Fibroblast of mammary gland (primary cell): ENCODE results near the gene ST3GAL4.
"Not testable (repeated sequence)": the region's sequence is repeated elsewhere in the genome, so short reads cannot be mapped to it uniquely, and the experiment has no call there.

Source experiments
- DNase-seq: peaks from one replicate; pipeline ENCODE4 v3.0.0-alpha.2; 2010; ENCODE audit warnings: low read depth
- H3K4me3 ChIP-seq: 2 replicates; pipeline ENCODE4 v1.5.1; 2011; ENCODE audit warnings: low read depth, mild to moderate bottlenecking, low read length, moderate library complexity; ENCODE audit not compliant: control insufficient read depth
- TF ChIP-seq, protein P1 (sequence below): conservative IDR thresholded peaks from 2 replicates; pipeline ENCODE4 v1.5.1; 2011; ENCODE audit warnings: low read depth, low read length, inconsistent platforms; ENCODE audit not compliant: control insufficient read depth, insufficient read depth

ST3GAL4 gene

DNA sequence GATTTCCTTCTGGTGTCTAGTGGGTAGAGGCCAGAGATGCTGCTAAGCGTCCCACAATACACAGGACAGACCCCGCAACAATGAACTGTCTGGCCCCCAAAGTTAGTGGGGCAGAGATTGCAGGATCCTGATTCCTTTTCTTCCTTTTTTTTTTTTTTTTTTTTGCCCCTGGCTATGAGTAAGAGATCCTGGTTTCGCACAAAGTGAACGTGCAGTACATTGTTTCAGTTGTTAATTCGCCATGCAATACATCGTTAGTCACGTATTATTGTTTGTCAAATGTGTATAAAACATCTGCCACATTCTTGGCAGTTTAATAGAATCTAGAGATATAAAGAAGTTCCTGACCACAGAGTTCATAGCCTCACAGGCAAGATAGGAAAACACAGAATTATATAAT lies 20.2 kb downstream of the ST3GAL4 start:
- no peak overlapping the region for H3K4me3 ChIP-seq
- TF ChIP-seq, protein P1, sequence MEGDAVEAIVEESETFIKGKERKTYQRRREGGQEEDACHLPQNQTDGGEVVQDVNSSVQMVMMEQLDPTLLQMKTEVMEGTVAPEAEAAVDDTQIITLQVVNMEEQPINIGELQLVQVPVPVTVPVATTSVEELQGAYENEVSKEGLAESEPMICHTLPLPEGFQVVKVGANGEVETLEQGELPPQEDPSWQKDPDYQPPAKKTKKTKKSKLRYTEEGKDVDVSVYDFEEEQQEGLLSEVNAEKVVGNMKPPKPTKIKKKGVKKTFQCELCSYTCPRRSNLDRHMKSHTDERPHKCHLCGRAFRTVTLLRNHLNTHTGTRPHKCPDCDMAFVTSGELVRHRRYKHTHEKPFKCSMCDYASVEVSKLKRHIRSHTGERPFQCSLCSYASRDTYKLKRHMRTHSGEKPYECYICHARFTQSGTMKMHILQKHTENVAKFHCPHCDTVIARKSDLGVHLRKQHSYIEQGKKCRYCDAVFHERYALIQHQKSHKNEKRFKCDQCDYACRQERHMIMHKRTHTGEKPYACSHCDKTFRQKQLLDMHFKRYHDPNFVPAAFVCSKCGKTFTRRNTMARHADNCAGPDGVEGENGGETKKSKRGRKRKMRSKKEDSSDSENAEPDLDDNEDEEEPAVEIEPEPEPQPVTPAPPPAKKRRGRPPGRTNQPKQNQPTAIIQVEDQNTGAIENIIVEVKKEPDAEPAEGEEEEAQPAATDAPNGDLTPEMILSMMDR = no peak
- peak; percentile 32 for DNase-seq

DNA sequence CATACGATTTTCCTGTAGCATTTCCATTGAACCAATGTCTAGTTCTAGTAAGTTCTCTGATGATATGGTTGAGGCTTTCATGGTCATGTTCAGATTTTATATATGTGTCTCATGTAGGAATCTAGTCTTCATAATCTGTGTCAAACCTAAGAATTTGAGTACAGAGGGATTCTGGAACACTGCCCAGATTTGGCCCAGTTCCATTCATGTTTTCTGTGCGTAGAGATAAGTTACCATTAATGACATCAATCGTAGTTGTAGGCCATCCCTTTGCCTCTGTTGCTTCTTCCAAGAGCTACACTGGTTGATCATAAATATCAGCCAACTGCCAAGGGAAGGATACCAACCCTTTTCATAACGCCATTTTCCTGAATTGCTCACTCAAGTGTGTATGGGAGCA lies 23.3 kb downstream of the ST3GAL4 start:
- TF ChIP-seq, protein P1 = no peak
- DNase-seq = peak; percentile 64
- H3K4me3 ChIP-seq = no peak overlapping the region

DNA sequence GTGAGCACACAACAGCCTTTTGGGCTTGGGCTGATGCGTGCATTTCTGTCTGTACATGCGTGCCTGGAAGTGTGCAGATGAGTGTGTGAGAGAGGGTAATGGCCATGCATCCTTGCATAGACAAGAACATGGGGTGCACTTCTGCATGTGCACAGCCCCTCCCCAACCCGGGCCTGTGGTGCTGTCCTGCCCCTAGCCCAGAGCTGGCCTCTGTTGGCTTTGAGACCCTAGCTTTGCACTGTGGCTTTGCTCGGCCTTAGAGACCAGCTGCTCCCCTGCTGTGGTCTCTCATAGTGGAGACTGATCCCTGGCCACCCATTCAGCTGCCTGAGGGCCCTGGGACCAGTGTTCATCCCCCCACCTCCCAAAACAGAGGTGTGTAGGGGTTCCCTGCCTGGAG lies 25.4 kb downstream of the ST3GAL4 start:
- DNase-seq = no peak
- TF ChIP-seq, protein P1 = no peak
- H3K4me3 ChIP-seq = no peak overlapping the region

DNA sequence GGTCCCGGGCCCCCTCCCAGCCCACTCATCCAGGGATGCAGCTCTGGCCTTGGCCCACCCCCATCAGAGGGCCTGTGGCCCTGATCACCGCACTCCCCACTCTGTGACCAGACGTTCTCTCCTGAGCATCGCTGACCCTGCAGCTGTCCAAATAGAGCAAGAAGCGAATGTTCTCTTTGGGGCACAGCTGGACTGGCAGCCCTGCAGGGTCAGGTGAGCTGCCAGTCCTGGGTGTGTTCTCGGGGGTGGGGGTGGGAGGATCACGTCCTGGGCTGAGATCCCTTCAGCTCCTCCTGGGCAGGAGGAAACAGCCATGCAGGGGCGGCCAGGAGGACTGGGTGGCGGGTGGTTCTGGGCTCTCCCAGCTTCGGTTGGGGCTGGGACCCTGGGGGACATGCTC lies 26.5 kb downstream of the ST3GAL4 start:
- not testable (repeated sequence) for H3K4me3 ChIP-seq, DNase-seq

DNA sequence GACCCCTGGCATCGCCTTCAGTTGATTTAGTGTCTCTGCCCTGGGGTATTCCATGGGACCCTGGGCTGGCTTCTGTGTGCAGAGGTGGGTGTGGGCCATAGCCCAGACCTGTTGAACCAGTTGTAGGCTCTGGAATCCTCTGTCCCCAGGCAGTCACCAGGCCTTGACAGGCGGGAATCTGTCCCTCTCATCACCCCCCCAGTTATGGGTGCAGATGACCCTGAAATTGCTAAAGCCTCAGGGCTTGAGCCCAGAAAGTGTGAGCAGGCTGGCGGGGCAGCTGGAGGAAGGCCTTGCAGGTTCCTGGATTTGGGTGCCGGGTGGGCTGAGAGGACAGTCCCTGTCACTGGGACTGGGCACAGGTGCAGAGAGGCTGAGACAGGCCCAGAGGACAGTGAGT lies 27.2 kb downstream of the ST3GAL4 start:
- not testable (repeated sequence) for DNase-seq, H3K4me3 ChIP-seq

DNA sequence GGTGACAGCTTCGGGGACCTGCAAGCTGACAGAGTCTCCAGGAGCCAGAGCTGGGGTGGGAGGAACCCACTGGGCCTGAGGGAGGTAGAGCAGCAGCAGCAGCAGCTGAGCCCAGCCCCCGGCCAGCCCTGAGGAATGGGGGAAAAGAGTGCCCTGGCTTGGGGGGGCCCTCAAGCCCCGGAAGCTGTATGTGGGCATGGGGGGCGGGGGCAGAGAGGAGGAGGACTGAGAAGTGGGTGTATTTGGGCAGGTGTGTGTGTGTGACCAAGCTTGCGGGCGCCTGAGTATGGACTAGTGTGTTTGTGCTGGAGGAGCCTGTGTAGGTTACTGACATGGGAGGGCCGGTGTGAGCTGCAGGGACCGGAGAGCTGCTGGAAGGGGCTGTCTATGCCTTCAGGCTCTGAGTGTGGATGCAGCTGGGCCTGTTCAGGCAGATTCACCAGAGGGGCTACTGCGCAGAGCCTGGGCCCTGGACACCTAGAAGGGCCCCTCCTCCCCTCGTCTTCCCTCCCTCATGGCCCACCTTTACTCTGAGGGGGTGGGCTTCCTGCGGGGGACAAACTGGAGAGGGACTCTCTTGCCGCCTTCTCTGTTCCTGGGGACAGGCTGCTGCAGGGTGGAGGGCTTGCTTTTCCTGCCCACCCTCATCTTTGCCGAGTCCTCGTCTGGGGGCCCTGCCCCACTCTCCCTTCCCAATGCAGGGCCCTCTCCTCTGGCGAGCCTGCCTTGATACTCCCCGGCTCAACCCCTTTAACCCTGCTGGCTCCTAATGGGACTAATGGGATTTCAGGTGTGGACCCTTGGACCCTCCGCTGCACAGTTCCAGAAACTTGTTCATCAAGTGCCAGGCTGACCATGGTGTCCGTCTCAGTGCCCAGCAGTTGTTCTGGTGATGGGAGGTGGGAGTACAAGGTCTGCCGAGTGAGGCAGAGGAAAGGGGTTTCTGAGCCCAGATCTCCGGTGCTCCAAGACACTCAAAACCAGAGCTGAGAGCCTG lies 28.2 kb downstream of the ST3GAL4 start:
- H3K4me3 ChIP-seq = no peak overlapping the region
- no peak for DNase-seq
- TF ChIP-seq, protein P1 = no peak

DNA sequence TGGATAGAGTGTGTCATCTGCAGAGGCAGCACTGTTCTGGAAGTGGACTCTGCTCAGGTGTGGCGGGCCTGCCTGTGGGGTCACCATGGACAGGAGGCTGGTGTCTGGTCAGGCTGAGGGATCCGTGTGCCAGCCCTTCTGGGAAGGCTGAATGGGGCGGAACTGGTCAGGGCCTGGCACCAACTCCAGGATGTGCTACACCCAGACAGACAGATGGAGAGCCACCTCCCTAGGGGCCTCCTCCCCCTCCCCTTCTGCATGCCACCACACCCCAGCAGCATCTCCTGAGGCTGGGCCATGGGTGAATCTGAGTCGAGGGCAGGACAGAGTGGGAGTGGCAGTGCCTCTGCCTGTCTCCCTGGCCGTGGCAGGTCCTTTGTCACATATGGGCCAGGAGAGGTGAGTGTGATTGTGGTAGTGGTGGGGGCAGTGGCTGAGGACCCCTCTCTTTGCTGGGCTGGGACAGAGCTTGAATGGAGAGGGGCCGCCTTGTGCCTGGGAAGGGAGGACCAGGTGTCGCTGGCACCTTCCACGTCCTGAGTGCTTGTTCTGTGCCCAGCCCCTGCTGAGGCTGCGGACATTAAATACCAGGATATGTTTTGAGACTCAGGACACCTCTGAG lies 29.1 kb downstream of the ST3GAL4 start:
- DNase-seq = no peak
- TF ChIP-seq, protein P1 = no peak
- no peak overlapping the region for H3K4me3 ChIP-seq
